Hippocampal formation (tissue), 2 donors: ENCODE results near the gene DEPP1.
A peak's percentile ranks its signal among the peaks of the same experiment; 100 is the strongest.

Source experiments
- DNase-seq, 2 donors: peaks; one replicate each; lab custom pipeline; 2025; lab: John Stamatoyannopoulos, UW

Gene DEPP1

DNA sequence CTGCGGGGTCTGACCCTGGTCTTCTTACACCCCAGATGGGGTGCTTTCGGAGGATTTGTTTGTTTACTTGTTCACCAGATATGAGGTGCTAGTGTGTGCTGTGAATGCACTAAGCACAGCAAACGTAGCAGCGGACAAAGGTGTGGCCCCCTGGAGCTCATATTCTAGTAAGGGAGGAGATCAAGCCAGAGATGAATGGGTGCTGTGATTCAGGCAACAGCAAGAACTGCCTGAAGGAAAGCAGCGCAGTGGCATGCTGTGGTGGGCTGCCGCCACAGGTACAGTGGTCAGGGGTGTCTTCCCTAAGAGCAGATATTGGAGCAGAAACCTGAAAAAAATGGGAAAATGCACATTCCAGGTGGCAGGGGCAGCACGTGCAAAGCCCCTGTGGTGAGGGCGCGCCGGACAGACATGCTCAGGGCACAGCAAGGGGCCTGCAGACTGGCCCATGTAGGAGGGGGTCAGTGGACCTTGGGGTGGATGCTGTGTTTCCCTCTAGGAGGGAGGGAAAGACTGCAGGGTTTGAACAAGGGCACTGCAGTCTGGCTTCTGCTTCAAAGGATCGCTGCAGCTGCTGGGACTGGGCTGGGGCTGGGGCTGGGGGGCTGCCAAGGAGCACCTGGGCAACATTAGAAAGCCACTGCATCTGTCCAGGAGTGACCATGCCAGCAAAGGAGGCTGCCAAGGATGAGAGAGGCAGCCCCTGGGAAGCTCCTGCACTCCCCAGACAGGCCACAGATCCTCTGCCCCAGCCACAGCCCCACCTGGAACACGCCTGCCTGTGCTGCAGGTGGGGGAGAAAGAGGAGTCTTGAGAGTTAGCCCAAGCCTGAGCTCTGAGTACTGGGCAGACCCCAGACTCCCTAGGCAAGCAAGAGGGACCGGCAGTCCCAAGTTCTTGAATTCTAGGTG lies 927 bp upstream of the DEPP1 start:
- DNase-seq = no peak

DNA sequence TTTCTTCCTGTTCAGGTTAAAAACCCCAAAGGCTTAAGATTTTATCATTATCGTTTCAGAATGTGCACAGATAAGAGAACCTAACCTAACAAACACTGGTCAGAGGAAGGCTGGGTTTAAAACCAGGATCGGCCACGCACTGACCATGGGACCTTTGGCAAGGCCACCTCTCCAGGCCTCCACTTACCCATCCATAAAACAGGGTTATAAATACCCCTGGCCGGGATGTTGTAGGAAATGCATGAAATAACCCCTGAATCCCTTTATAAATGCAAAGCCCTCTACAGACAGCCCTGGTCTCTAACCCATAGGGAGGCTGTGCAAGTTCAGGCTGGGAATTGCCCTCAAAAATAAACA lies 418 bp downstream of the DEPP1 start:
- no peak for DNase-seq

DNA sequence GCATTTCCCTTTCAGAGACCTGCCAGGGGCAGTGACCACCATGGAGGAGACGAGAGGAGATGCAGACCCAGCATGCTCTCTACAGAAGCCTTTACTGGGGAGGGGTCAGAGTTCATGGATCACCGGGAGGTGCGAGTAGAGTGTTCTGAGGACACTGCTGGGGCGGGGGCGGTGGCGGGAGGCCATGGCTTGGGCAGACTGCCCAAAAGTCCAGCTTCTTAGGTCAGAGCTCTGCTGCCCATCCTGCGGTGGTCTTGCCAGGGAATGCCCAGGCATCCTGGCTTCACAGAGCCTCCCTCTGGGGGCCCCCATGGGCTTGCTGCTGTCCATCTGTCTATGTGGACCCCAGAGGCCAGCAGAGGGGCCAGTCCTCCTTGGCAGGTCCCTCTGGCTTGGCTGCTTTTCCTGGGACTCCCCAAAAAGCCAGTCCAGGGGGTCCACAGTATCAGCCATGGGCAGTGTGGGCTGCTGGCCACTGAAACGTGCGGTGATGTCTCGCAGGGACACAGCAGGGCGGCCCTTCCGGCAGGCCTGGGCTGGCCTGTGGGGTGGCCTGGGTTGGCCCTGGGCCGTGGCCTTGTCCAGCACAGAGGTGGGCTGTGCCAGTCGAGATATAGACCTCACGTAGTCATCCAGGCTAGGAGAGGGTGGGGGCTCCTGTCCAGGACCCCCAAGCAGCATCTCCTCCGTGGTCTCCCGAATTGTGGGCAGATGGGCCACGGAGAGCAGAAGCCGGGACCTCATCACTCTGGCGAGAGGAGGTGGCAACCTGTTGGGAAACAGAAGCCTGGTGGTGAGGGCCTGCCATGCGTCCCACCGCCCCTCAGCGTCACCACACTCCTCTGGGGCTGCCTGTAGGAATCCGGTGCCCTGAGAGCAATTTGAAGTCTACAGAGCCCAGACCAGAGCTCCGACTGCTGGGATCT lies 1.1 kb downstream of the DEPP1 start:
- no peak for DNase-seq

DNA sequence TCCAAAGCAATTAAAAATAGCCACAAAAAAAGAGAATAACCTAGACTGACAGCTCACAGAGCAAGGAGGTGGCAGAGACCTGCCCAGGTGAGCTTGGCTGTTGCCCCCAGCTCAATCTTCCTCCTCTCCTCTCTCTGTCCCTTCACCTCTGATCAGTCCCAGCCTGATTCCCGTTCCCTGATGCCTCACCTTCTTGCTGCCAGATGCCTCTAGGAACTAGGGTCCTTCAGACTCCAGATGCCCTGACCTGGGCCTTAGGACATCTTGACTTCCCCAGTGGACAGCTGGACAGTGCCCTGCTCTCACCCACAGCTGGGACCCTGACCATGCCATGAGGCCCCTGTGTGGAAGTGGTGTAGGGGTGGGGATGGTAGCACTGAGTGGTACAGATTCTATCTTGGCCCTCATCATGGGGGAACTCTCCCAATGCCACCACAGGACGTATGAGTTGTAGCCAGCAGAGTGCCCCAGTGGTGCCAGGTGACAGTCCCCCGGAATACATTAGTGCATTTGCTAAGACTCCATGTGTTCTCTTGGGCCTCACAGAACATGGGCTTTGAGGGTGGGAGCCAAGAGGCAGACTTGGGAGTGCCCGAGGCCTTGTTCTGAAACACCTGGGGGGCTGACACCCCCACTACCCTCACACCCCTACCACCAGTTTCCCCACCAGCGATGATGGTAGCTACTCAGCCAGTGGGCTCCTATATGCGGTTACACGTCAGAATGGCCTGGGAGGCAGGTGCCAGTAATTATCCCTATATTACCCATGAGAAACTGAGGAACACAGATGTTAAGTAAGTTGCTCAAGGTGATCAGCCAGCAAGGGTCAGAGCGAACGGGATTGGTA lies 2.0 kb downstream of the DEPP1 start:
- DNase-seq = no peak

DNA sequence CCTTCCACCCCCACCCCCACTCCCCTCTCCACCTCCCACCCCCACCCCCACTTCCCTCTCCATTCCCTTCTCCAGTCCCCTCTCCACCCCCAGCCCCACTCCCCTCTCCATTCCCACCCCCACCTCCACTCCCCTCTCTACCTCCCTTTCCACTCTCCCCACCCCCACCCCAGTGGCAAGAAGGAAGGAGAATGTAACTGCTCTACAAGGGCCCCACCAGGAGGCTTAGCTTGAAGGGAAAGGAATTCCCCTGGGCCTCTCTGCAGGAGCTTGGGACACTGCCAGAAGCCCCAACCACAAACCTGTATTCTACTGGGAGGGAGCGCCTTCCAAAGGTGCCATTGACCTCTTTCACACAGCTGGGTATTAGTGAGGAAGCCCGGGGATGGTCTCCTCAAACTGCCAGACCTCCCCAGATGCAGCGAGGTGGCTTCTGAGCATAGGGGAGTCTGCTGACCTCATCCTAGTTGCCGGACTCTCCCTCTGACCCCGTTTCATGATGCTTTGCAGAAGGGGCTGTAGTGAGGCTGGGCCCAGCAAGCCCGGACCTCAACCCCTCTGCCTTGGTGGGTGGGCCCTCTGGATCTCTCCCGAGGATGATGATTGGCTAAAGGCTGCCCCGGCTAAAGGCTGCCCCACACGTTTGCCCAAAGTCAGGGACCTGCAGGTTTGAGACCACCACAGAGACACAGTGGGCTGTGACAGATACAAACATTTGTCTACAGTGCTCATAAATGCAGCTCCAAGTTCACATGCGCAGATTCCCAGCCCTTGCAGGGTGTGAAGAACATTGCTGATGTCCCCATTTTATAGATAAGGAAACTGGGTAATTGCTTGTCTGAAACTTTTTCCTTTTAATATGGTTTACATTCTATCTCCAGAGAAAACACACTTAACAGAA lies 2.9 kb downstream of the DEPP1 start:
- no peak for DNase-seq

DNA sequence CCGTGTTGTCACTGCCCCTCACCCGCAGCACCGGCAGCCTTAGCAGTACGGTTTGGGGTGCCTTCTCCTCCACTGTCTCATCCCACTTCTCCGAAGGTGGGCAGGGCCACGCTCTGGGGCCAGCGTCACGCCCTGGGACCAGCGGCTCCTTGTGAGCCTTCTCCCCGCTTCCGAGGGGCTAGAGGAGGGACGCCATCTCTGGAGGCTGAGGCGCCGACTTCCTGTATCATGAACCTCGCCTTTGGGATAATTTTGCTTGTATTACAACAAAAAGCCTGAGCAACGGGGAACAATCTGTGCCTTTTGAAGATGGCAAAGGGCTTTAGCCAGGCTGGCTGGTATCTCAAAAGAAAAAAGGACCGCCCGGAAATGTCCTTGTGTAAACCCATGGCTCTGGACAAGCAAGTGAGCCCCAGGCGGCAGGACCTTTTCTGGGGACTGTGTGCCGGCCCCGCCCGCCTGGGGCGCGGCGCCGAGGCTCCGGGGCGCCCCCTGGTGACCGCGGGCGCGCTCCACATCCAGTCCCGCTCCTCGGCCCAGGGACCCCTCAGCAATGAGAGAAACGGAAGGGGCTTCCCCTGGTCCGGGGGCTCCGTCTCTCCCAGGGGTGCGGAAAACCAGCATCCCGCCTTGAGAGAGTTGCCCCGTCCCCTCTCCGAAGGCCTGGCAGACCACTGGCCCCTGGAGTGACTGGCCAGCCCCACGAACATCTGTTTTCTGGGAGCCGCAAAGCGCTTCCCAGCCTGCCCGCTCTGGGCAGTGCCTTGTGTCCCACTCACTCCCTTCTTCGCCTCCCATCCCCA lies 3.8 kb downstream of the DEPP1 start:
- peak; percentile 61 to 66 for DNase-seq

DNA sequence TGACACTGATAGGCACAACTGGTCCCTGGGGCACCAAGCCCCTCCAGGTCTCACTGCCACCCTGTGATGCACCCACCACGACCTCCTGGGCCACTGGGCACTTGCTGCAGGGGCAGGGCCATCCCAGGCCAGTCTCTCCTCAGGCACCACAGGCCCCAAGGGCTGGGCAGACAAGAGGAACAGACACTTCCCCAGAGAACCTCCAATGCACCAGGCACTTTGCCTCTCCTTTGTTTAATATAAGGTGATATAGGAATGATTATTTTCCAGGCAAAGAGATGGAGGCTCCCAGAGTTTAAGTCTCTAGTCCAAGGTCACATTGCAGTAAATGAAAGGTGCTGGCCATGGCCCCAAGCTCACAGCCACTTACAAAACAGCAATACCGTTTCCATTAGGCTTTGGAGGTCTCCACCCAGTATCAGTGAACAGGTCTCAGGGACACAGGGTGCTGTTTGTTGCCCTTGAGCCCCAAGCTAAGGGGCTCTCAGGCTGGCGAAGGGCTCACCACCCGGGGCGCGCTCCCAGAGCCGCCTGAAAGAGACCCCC lies 4.5 kb downstream of the DEPP1 start:
- no peak for DNase-seq

DNA sequence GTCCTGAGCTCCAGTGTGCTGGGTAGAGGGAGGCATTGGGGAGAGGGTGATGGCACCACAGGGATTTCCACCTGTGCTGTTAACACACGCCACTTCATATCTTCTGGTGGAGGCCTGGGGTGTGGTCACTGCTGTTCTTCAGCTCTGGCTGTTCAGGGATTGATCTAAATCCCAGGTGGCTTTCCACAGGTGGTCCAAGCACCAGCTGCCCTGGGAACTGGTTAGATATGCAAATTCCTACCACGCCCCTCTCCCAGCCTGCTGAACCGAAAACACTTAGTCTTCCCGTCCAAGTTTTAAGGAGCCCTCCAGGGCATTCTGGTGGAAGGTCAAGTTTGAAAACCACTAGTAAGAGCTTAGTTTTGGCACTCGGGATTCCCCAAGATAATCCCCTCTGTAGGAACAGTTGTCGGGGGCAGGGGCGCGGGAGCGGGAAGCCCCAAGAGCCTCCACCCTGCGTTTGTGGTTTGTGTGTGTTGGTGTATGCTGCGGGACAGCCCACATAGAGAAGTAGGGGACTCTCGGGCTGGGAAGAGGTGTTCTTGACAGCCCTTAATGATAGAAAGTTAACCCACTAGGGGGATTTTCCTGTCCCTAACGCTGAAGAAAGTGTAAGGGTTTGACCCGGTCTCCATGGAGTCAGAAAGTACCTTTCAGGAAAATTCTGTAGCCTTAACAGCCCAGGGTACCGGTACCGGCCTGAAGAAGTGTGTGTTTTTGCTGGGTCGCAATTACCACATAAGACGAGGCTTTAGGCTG lies 5.1 kb downstream of the DEPP1 start:
- DNase-seq = no peak

DNA sequence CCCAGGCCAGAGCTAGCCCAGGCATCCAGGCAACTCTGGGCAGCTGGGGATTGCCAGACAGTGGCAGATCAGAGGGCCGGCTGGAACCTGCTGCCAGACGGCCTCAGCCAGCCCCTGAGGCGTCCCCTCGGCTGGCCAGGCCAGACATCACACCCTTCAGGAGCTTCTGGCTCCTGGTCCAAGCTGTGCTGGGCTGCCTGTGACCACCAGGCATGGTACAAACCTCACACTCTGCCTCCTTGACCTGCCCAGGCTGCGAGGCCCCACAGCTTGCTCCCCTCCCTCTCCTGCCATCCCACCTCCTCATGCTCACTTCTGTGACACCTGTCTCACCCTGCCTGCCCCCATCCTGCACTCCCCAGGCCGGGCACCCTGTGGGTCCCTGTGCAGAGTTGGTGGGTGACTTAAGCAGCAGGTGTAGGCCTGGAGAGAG lies 5.7 kb downstream of the DEPP1 start:
- DNase-seq = no peak

DNA sequence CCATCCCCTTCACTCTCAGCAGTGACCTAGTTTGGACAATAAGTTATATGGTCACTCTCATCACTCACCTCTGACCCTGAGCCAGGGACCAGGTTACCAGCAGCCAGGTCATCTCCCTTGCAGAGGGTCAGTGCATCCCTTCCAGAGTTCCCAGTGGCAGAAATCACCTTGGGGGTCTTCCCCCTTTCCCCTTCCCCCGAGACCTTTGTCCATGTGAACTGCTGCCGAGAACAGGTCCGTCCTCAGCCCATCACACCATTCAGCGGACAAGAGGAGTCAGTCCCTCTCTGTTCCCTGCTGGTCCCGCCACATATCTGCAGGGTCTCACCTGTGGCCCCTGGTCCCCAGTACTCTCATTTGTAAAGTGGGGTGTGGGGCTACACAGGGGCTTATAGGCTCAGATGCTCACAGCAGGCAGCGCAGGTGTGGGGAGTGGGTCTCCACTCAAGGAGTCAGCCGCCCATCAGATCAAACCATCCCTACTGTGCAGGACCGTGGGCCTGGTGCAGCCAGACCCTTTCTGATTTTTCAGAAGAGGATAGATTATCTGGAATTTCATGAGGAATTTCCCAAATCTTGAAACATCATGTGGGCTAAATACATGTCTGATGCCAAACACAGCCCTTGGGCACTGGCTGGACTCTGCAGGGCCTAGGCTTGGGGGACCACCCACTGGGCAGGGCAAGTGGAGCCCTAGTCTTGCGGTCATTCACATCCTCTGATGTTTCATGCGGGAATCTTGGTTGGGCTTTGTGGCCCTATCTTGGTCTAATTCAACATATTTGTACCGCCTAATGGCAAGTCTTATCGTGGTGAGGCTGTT lies 6.5 kb downstream of the DEPP1 start:
- DNase-seq = no peak

DNA sequence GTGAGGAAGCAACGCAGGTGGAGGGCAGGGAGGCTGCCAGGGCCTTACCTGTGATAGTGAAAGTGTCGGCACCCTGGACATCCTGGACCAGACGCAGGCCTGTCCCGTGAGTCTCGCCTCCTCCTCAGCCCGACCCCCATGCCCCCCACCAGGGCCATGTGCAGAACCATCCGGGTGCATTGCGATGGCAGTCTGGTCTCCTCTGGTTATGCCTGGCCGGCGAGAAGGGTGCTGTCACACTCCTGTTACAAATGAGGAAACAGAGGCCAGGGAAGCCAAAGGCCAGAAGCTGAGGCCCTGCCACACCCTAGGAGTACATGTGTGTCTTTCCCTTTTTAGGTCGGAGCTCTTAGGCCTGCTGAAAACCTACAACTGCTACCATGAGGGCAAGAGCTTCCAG lies 7.2 kb downstream of the DEPP1 start:
- DNase-seq = no peak

DNA sequence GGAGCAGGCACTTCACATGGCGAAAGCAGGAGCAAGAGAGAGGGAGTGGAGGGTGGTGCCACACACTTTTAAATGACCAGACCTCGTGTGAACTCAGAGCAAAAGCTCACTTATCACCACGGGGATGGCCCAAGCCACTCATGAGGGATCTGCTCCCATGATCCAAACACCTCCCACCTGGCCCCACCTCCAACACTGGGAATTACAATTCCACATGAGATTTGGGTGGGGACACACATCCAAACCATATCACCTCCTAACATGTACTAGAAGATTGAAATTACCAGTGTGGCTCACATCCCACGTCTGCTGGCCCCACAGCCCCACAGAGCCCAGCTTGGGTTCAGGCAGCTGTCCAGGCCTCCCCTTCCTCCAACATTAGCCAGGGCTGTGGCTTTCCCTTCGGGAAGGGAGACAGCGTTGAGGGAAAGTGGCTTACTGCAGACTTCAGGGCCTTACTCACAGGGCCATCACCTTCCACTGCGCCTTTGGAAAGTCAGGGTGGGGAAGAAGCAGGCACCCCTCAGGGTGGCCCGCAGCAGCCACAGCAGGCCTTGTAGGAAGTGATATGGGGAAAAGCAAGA lies 7.7 kb downstream of the DEPP1 start:
- DNase-seq = no peak

DNA sequence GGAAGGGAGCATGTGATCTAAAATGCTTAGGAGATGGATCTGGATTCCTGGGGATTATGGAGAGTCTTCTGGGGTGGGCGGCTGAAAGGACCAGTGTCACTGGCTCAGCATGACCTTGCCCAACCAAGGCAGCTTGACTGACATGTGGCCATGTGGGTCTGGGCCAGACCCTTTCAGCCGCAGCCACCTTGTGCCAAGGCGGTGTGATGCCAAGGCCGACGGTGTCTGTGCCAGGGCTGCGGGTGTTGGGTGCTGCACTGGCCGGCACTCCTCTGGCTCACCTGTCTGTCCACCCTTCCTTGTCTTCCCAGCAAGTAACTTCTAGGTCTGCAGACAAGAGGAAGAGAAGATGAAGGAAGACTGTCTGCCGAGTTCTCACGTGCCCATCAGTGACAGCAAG lies 8.8 kb downstream of the DEPP1 start:
- no peak for DNase-seq

DNA sequence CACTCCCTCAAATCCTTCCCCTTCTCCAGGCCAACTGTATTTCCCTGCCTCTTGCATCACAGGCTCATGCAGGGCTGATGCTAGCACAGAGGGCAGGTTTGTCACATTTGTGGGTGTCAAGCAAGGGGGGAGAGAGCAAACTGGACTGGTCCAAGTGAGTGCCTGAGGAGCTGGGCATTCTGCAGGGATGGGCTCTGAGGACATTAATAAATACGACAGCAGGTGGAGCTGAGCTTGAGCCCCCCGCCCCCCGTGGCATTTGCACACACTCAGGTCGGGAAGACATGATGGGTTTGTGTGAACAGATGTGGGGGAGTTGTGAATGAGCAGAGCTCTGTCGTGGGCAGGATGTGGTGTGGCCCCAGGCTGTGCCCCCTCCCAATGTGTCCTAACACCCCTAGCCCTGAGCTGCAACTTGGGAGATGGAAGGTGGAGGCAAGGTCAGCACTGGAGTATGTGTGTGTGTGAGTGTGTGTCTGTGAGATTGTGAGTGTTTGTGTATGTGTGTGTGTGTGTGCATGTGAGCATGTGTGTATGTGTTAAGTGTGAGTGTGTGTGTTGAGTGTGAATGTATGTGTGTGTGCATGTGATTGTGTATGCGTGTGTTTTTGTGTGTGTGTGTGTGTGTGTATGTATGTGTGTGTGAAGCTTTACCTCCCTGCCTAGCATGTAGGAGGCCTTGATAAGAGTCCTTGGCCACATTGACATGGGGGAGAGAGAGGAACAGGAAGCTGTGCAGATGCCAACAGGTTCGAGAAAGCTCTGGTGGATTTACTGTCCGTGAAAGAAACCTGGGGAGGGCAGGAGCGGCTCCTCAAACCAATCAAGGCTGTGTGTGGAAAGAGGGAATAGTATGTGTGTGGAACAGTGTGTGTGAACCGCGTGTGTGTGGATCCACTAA lies 9.9 kb downstream of the DEPP1 start:
- no peak for DNase-seq

DNA sequence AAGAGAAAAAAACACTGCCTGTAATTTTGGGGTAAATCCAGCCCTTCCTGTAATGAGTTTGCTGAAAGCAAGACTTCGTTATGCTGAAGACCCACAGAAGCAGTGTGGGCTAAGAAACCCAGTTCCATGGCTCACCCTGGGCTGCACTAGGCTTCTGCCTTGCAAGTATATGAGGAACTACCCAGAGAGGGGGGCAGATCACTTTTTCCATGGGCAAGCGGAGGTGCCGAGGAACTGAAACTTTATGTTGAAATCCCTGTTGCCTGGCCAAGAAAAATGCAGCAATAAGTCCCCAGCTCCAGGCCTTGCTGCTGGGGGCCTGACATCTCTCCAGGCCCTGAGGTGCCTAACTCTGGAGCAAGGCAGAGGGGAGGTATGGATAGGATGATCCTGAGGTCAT lies 10.5 kb downstream of the DEPP1 start:
- DNase-seq = peak in 1 of 2 donors; percentile 52

DNA sequence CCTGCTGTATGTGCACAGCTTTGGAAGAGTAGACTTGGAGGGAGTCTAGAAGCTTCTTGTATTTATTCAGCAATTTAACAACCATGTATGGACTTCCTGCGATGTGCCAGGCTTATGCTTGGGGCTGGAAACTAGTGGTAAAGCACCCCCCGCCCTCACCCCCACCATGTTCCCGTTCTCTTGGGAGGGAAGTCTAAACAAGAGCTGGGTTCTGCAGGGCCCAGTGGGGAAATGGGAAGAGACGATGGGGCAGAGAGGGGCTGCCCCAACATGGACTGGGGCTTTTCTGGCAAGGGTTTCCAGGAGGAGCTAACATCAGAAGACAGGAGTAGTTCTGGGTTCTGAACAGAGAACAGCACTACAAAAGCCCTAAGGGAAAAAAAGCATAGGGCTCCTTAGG lies 11.0 kb downstream of the DEPP1 start:
- no peak for DNase-seq
